Measurements from ENCODE around the gene UGT1A4.

DNA sequence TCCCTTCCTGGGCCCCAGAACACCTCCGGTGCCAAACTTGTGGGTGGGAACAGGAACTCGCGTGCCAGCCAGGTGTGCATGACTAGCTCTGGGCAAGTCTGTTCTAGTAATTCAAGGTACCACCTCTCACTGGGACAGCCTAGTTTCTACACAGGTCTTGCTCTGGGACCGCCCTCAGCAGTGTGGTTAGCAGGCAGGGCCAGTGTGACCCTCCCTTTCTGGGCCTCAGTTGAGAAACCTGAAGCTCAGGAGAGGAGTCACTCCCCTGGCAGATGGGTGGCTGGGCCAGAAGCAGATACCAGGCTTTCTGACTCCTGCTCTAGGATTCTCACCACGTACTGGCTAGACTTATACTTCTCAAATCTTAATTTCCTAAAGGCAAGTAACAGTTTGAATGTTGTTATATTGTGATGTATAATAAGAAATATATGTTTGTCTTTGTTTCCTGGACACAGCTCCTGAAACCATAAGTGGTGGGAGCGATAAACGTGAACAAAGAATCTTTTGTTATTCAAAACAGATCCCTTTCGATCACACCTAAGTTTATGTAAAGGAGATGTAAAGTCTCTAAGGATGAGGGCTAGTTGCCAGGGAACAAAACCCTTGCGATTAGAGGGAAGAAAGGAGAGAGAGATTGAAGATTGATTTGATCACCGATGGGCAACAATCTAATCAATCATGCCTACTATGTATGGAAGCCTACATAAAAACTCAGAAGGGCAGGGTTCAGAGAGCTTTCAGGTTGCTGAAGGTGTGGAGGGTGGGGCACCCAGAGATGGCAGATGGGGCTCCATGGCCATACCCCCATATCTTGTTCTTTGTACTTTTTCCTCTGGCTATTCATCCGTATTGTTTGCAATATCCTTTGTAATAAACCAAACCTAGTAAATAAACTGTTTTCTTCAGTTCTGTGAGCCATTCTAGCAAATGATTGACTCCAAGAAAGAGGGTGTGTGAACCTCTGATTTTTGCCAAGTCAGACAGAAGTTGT lies 26.8 kb upstream of the UGT1A4 start:
- no peak for TF ChIP-seq CTCF (IDR thresholded peaks at IDR 0.05 in 2 of 3, conservative IDR thresholded peaks at IDR 0.05 in 1 of 3; ENCODE audit: control insufficient read depth in 2 of 3, extremely low read depth in 1 of 3, insufficient read depth in 1 of 3, low read depth in 3 of 3, low read length in 3 of 3)
- TF ChIP-seq MXI1 (IDR thresholded peaks at IDR 0.05; ENCODE audit: low read depth, low read length), result no peak
- TF ChIP-seq FOXM1 (IDR thresholded peaks at IDR 0.05; ENCODE audit: low read depth, low read length), result no peak
- TF ChIP-seq SUPT20H (IDR thresholded peaks at IDR 0.05; ENCODE audit: borderline replicate concordance, control insufficient read depth, low read depth, low read length), result no peak
- TF ChIP-seq EP300 (IDR thresholded peaks at IDR 0.05; ENCODE audit: borderline replicate concordance in 1 of 2, control insufficient read depth in 1 of 2, low read depth in 2 of 2, low read length in 2 of 2), result no peak
- TF ChIP-seq SIN3A (IDR thresholded peaks at IDR 0.05; ENCODE audit: low read depth, low read length), result no peak
- TF ChIP-seq HDAC6 (IDR thresholded peaks at IDR 0.05; ENCODE audit: unreplicated experiment), result no peak
- TF ChIP-seq BMI1 (IDR thresholded peaks at IDR 0.05; ENCODE audit: borderline replicate concordance), result no peak
- no peak for TF ChIP-seq POLR2A (IDR thresholded peaks at IDR 0.05; ENCODE audit: low read depth, low read length)
- TF ChIP-seq MTA3 (IDR thresholded peaks at IDR 0.05; ENCODE audit: borderline replicate concordance, low read length), result no peak
- no peak for TF ChIP-seq NR2C2 (IDR thresholded peaks at IDR 0.05; ENCODE audit: borderline replicate concordance, control insufficient read depth, insufficient read length, low read depth)

Measured in GM12878 (cell line).